PC-3 (cell line): ENCODE measurements around the gene KIF3A.

Experiments
- CTCF ChIP-seq: fragments of 300-600 bp; sonication (generic); conservative IDR thresholded peaks from 2 replicates; pipeline ENCODE4 v1.5.1; 2017; ENCODE audit warnings: antibody characterized with exemption, low read depth, mild to moderate bottlenecking, low read length
- EZH2 ChIP-seq: fragments of 300-600 bp; sonication (generic); IDR thresholded peaks from one replicate; pipeline ENCODE4 v1.6.1; 2017; ENCODE audit warnings: antibody characterized with exemption, mild to moderate bottlenecking, low read length; ENCODE audit not compliant: unreplicated experiment
- EZH2phosphoT487 ChIP-seq: fragments of 300-600 bp; sonication (generic); IDR thresholded peaks from 2 replicates; pipeline ENCODE4 v1.6.1; 2018; ENCODE audit warnings: mild to moderate bottlenecking, antibody characterized with exemption, low read length, borderline replicate concordance

- TF ChIP-seq EZH2: no peak
- TF ChIP-seq CTCF: no peak
- no peak for TF ChIP-seq EZH2phosphoT487
These were observed 786 bp upstream of the KIF3A start for GRCh38 chr5:132737982-132738681.
